ENCODE measurements around the gene GRIK3. TPM values are rescaled to one million over a fixed set of nuclear protein-coding genes. Genes with fewer than 3 reads are reported as not detected.

The GRIK3 gene
- total RNA-seq, 1 donor from 2014 or later = not detected

GRCh38 chr1:36880155-36881067 is 153.9 kb downstream of the GRIK3 start:
- no peak for DNase-seq (ENCODE audit: low read depth)

- DNase-seq (ENCODE audit: low read depth) = no peak
These were observed 154.7 kb downstream of the GRIK3 start for GRCh38 chr1:36879613-36880012.

GRCh38 chr1:36876990-36877389 is 157.3 kb downstream of the GRIK3 start:
- no peak for DNase-seq (ENCODE audit: low read depth)

DNA sequence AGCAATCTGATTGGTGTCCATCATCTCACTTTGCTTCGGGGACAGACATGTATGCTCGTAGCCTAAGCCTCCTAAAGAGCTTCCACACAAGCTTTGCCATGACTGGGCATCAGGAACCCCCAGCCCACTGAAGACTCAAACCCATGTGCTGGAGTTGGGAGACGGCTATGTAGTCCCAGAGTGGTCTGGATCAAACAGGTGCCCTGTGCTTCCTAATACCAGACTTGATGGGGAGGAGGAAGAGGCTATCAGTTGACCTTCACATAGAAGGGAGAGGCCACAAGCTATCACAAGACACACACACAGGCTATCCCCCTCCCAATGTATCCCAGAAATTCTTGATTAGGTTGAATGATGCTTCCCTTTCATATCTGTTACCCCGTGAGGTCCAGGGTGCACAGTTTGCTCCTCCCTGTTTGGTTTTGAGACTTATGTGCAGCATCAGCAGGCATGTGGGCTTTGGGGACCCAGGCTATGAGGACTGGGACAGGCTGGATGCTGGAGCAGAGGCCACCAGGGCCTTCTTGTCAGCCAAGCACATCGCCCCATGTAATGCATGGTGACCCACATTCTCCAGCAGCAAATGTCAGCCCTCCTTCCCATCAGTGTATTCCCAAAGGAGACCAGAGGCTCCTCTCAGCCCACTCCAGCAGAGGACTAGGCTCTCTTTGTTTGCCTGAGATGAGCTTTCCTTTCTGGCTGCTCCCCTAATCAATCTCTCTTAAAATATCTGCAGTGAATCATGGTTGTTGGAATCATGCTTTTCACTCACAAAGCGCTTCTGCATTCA is 159.8 kb downstream of the GRIK3 start:
- DNase-seq (ENCODE audit: low read depth) = no peak

GRCh38 chr1:36872858-36873257 is 161.5 kb downstream of the GRIK3 start:
- no peak for DNase-seq (ENCODE audit: low read depth)

- DNase-seq (ENCODE audit: low read depth) = no peak
These were observed 162.1 kb downstream of the GRIK3 start for GRCh38 chr1:36872126-36872754.

GRCh38 chr1:36871146-36871971 is 163.0 kb downstream of the GRIK3 start:
- no peak for DNase-seq (ENCODE audit: low read depth)

DNA sequence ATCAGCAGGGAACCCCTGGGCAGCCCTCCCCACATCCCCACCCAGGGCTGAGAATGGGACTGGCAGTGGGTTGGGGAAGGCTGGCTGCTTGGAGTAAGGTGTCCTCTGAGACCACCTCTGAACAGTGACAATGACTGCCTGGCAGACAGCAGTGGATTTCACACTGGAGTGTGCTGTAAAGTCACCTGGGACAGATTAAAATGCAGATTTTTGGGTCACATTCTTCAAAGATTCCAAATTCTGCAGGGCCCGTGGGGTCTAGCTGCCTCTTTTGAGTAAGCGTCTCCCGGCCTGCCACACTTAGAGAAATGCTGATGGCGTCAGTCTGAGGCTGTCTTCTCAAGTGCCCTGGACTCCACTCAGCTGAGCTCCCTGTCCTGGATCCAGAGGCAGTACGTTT is 164.5 kb downstream of the GRIK3 start:
- DNase-seq (ENCODE audit: low read depth) = no peak

DNA sequence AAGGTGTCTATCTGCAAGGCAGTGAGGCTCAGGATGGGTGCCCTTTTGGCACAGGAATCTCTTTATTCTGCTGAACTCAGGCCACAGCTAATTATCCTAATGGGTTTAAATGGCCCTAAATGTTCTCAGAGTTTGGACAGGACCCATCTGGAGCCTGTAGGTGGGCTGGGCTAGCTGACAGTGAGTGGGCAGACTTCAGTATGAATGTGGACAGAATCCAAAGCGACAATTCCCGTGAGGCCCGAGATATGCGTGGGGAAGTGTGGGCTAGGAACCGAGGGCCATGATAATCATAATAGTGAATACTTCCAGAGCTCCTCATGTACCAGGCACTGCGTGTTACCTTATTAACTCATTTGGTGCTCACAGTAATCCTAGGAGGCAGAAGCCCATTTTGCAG is 165.3 kb downstream of the GRIK3 start:
- DNase-seq (ENCODE audit: low read depth) = no peak

- DNase-seq (ENCODE audit: low read depth) = no peak
These were observed 166.7 kb downstream of the GRIK3 start for GRCh38 chr1:36867575-36867974.

- DNase-seq (ENCODE audit: low read depth) = peak; percentile 0
These were observed 168.0 kb downstream of the GRIK3 start for GRCh38 chr1:36866169-36866814.

DNA sequence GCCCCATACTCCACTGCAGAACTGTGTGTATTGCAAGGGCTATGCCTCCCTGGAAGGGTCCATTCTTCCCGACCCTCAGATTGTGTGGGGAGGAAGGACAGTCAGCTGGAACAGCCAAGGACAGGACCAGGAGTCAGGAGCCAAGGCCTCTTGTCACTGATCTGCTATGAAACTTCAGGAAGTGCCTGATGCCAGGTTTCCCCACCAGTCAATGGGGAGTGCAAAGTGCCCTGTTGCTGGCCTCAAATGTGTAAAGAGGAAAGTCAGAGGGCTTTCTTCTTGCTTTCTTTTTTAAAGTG is 168.8 kb downstream of the GRIK3 start:
- no peak for DNase-seq (ENCODE audit: low read depth)

- DNase-seq (ENCODE audit: low read depth) = no peak
These were observed 169.3 kb downstream of the GRIK3 start for GRCh38 chr1:36864823-36865601.

GRCh38 chr1:36864182-36864822 is 170.0 kb downstream of the GRIK3 start:
- DNase-seq (ENCODE audit: low read depth) = no peak

DNA sequence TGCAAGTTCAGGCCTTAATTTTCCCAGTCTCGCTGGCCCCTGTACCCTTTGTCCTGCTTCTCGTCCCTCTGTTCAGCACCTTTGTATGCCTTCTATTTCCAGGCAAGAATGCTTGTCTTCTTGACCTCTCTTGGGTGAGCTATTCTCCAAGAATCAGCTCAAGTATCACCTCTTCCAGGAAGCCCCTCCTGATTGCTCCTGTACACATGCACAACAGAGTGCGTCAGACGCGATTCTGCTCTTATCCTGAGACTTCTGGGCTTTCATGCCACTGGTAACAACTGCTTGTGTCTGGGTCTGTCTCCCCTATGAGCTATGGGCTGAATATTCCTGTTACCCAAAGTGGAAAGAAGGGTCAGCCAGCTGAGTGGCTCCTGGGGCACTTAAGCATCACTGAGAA is 170.8 kb downstream of the GRIK3 start:
- no peak for DNase-seq (ENCODE audit: low read depth)

- DNase-seq (ENCODE audit: low read depth) = no peak
These were observed 171.3 kb downstream of the GRIK3 start for GRCh38 chr1:36863061-36863460.

GRCh38 chr1:36861375-36861774 is 172.9 kb downstream of the GRIK3 start:
- no peak for DNase-seq (ENCODE audit: low read depth)

DNA sequence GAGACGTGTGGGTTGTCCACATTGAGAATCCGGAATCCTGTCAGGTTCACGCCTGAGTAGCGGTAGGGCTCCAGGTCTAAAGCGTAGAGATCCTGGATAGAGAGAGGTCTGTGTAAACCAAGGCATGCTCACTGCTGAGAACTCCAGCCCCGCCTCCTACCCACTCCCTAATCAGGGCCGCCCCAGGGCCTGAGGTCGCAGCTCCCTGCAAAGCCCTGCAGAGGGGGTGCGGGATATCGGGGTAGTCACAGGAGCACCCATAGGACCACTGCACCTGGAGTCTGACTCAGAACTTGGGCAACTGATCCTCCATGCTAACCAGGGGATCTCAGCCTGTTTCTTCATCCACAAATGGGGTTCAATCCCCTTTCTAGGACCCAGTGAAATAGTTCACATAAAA is 174.4 kb downstream of the GRIK3 start:
- DNase-seq (ENCODE audit: low read depth) = no peak

DNA sequence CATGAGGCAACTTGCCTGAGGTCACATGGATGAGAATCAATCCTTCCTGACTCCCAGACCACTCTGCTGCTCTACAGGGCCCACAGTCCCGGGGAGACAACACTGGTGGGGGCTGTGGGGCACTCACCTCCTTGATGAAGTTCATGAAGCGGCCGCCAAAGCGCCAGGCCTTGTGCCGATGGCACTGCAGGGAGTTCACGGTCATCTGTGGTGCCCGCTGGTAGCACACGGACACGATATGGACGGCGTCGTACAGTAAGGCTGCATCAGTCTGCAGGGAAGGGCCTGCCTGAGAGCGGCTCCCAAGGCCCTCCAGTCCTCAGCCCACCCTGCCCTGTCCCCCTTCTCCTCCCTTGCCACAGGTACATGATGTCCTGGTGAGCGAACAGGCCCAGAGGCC is 175.3 kb downstream of the GRIK3 start:
- DNase-seq (ENCODE audit: low read depth) = no peak

DNA sequence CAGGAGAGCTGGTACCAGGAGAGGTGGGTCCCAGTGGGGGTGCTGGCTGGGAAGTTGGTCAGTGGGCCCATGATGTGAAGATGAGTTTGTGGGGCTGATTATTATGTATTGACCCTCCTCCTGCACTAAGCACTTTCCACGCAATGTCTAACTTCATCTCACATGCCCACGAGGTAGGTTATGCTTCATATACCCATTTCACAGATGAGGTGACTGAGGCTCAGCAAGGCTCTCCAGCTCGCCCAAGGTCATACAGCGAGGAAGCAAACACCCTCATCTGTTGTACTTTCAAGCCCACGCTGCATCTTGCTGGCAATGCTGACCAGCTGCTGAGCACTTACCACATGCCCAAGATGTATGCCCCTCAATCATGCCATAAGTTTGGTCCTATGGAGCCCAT is 175.8 kb downstream of the GRIK3 start:
- no peak for DNase-seq (ENCODE audit: low read depth)
